GM23338 (cell line): Measurements from ENCODE around the gene AOPEP. TPM values are rescaled to one million over a fixed set of nuclear protein-coding genes. Genes with fewer than 3 reads are reported as not detected.

Source experiments
- ATAC-seq: fragments of 200-7000 bp; cut with Tn5 transposase; 3 replicates; pipeline ENCODE4 v1.9.1; 2020
- DNase-seq: peaks from one replicate; pipeline ENCODE4 v3.0.0-alpha.2; 2015; ENCODE audit warnings: low spot score
- H2AFZ ChIP-seq: fragments of 200-600 bp; sonication (generic); 2 replicates; pipeline ENCODE4 v1.8.0; 2016; ENCODE audit warnings: antibody characterized with exemption, mild to moderate bottlenecking, moderate library complexity
- H3F3A ChIP-seq: fragments of 200-600 bp; sonication (generic); replicated peaks from 2 replicates; pipeline ENCODE4 v1.8.0; 2017; ENCODE audit warnings: antibody characterized with exemption, mixed run types, low read depth
- H3K27ac ChIP-seq: fragments of 200-600 bp; sonication (generic); 2 replicates; pipeline ENCODE4 v1.6.1; 2016; ENCODE audit warnings: low read depth
- H3K27me3 ChIP-seq: fragments of 200-600 bp; sonication (generic); 2 replicates; pipeline ENCODE4 v1.8.0; 2016; ENCODE audit warnings: mild to moderate bottlenecking, mixed run types, moderate library complexity; ENCODE audit not compliant: insufficient read depth
- H3K36me3 ChIP-seq: fragments of 200-600 bp; sonication (generic); 2 replicates; pipeline ENCODE4 v1.8.0; 2016; ENCODE audit warnings: mild to moderate bottlenecking; ENCODE audit not compliant: insufficient read depth
- H3K4me1 ChIP-seq: fragments of 200-600 bp; sonication (generic); 2 replicates; pipeline ENCODE4 v1.8.0; 2016; ENCODE audit warnings: mild to moderate bottlenecking, moderate library complexity; ENCODE audit not compliant: insufficient read depth
- H3K4me2 ChIP-seq: fragments of 200-600 bp; sonication (generic); 2 replicates; pipeline ENCODE4 v1.7.1; 2017; ENCODE audit warnings: mixed run types
- H3K4me3 ChIP-seq: fragments of 200-600 bp; sonication (generic); 2 replicates; pipeline ENCODE4 v1.6.1; 2016; ENCODE audit warnings: mixed run types
- H3K79me2 ChIP-seq: fragments of 200-600 bp; sonication (generic); replicated peaks from 2 replicates; pipeline ENCODE4 v1.8.0; 2017; ENCODE audit warnings: mild to moderate bottlenecking; ENCODE audit not compliant: insufficient read depth
- H3K9me2 ChIP-seq: fragments of 200-600 bp; sonication (generic); 2 replicates; pipeline ENCODE4 v1.8.0; 2017; ENCODE audit not compliant: insufficient read depth
- H4K20me1 ChIP-seq: fragments of 200-600 bp; sonication (generic); replicated peaks from 2 replicates; pipeline ENCODE4 v1.8.0; 2017; ENCODE audit warnings: mild to moderate bottlenecking; ENCODE audit not compliant: insufficient read depth
- H3K27ac Mint-ChIP-seq: 2 replicates; pipeline ENCODE4 v1.8.0; 2020; ENCODE audit warnings: inconsistent platforms, mild to moderate bottlenecking, moderate library complexity, mixed read lengths
- H3K27me3 Mint-ChIP-seq: 3 replicates; pipeline ENCODE4 v1.8.0; 2022; ENCODE audit warnings: low read depth, mild to moderate bottlenecking, moderate library complexity, mixed read lengths, inconsistent platforms; ENCODE audit not compliant: insufficient read depth, poor library complexity
- H3K36me3 Mint-ChIP-seq: 3 replicates; pipeline ENCODE4 v1.8.0; 2021; ENCODE audit warnings: low read depth, mild to moderate bottlenecking, inconsistent platforms, moderate library complexity, mixed read lengths
- H3K4me1 Mint-ChIP-seq: 3 replicates; pipeline ENCODE4 v1.8.0; 2020; ENCODE audit warnings: mild to moderate bottlenecking, inconsistent platforms, mixed read lengths
- H3K4me3 Mint-ChIP-seq: 3 replicates; pipeline ENCODE4 v1.8.0; 2021; ENCODE audit warnings: moderate library complexity, mild to moderate bottlenecking, inconsistent platforms, mixed read lengths
- H3K9me3 Mint-ChIP-seq: 3 replicates; pipeline ENCODE4 v1.8.0; 2020; ENCODE audit warnings: moderate library complexity, mild to moderate bottlenecking, inconsistent platforms, mixed read lengths
- EZH2 ChIP-seq: fragments of 200-600 bp; sonication (generic); IDR thresholded peaks from one replicate; pipeline ENCODE4 v1.8.0; 2017; ENCODE audit warnings: antibody characterized with exemption, mild to moderate bottlenecking, low read depth; ENCODE audit not compliant: unreplicated experiment
- JUNB ChIP-seq: IDR thresholded peaks from one replicate; pipeline ENCODE4 v1.6.1; 2016; ENCODE audit warnings: antibody characterized with exemption; ENCODE audit not compliant: unreplicated experiment
- NANOG ChIP-seq: IDR thresholded peaks from 2 replicates; pipeline ENCODE4 v1.6.1; 2016; ENCODE audit warnings: antibody characterized with exemption, borderline replicate concordance
- POLR2AphosphoS5 ChIP-seq: IDR thresholded peaks from 2 replicates; pipeline ENCODE4 v1.6.1; 2016; ENCODE audit warnings: antibody characterized with exemption, low read depth
- ZNF331 ChIP-seq: fragments of 250-450 bp; sonication (Bioruptor Pico); IDR thresholded peaks from 2 replicates; pipeline ENCODE4 v1.5.0; 2020; ENCODE audit warnings: low read depth, mild to moderate bottlenecking, moderate library complexity
- polyA plus RNA-seq: library from polyadenylated mRNA; unstranded; fragments of >200 nt; fragmentation: Nextera tagmentation; extraction: Ambion mirVana; gene quantifications from 2 replicates; pipeline ENCODE4 v1.2.1, GENCODE V29; 2016
- total RNA-seq: library from RNA; depleted of rRNA; stranded (reverse); fragments of >200 nt; shearing (Covaris generic); gene quantifications from 2 replicates; pipeline ENCODE4 v1.2.3, GENCODE V29; 2014
- TF ChIP-seq, protein P1 (sequence below): IDR thresholded peaks from one replicate; pipeline ENCODE4 v1.6.1; 2018; ENCODE audit warnings: antibody characterized with exemption; ENCODE audit not compliant: unreplicated experiment
- TF ChIP-seq, protein P2 (sequence below), 2 experiments: fragments of 200-600 bp in 1 of 2; sonication (generic) in 1 of 2; conservative IDR thresholded peaks; 2 replicates each; pipeline versions ENCODE4 v1.5.1 to v1.6.1; 2016 to 2017; ENCODE audit warnings: antibody characterized with exemption in 2 of 2, low read depth in 2 of 2, mild to moderate bottlenecking in 2 of 2, moderate library complexity in 1 of 2
- TF ChIP-seq, protein P3 (sequence below): IDR thresholded peaks from 2 replicates; pipeline ENCODE4 v1.6.1; 2016; ENCODE audit warnings: antibody characterized with exemption
- TF ChIP-seq, protein P4 (sequence below): fragments of 250-450 bp; sonication (Bioruptor Pico); IDR thresholded peaks from 2 replicates; pipeline ENCODE4 v1.5.0; 2020; ENCODE audit warnings: mild to moderate bottlenecking, moderate library complexity

The AOPEP gene
- total and polyA plus RNA-seq, 2 experiments from 2014 or later: 7.0 to 16.5 TPM

DNA sequence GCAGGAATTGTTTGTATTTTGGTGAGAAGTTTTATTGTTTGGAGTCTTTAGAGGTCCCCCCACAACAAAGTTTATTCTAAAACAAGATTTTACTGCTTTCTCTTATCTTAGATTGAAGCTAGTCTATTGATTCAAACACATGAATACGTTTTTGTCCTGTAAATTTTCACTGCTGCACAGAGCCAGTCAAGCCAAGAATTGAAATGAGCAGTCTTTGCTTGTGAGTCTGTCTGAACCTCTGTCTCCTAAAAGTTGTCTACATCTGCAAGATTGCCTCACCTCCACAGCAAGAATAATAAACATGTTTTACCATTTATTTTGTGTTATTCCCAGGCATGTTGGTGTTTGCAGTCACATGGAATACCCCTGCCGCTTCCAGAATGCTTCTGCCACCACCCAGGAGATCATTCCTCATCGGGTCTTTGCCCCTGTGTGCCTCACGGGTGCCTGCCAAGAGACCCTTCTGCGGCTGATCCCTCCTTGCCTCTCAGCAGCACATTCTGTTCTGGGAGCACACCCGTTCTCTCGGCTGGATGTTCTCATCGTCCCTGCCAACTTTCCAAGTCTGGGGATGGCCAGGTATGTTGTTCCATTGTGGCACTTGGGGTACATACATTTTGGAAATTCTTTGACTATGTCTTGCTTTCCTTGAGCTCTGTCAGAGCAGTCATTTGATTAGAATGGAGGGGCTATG is 74.1 kb downstream of the AOPEP start:
- Mint-ChIP-seq H3K4me3 (no peak overlapping the region), H3K36me3 (no peaks in the 10 kb centered on the region), H3K9me3 (no peaks in the 10 kb centered on the region), H3K27me3 (peaks cover 4% of the 10 kb centered on the region), H3K27ac (no peak overlapping the region), H3K4me1 (peaks cover 3% of the 10 kb centered on the region; the same call in 2 of the 3 replicates)
- H3K27ac ChIP-seq: no peak overlapping the region
- H3K4me1 ChIP-seq: no peaks in the 10 kb centered on the region
- TF ChIP-seq, protein P1, sequence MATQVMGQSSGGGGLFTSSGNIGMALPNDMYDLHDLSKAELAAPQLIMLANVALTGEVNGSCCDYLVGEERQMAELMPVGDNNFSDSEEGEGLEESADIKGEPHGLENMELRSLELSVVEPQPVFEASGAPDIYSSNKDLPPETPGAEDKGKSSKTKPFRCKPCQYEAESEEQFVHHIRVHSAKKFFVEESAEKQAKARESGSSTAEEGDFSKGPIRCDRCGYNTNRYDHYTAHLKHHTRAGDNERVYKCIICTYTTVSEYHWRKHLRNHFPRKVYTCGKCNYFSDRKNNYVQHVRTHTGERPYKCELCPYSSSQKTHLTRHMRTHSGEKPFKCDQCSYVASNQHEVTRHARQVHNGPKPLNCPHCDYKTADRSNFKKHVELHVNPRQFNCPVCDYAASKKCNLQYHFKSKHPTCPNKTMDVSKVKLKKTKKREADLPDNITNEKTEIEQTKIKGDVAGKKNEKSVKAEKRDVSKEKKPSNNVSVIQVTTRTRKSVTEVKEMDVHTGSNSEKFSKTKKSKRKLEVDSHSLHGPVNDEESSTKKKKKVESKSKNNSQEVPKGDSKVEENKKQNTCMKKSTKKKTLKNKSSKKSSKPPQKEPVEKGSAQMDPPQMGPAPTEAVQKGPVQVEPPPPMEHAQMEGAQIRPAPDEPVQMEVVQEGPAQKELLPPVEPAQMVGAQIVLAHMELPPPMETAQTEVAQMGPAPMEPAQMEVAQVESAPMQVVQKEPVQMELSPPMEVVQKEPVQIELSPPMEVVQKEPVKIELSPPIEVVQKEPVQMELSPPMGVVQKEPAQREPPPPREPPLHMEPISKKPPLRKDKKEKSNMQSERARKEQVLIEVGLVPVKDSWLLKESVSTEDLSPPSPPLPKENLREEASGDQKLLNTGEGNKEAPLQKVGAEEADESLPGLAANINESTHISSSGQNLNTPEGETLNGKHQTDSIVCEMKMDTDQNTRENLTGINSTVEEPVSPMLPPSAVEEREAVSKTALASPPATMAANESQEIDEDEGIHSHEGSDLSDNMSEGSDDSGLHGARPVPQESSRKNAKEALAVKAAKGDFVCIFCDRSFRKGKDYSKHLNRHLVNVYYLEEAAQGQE: no peak
- TF ChIP-seq POLR2AphosphoS5: no peak
- TF ChIP-seq, protein P2, sequence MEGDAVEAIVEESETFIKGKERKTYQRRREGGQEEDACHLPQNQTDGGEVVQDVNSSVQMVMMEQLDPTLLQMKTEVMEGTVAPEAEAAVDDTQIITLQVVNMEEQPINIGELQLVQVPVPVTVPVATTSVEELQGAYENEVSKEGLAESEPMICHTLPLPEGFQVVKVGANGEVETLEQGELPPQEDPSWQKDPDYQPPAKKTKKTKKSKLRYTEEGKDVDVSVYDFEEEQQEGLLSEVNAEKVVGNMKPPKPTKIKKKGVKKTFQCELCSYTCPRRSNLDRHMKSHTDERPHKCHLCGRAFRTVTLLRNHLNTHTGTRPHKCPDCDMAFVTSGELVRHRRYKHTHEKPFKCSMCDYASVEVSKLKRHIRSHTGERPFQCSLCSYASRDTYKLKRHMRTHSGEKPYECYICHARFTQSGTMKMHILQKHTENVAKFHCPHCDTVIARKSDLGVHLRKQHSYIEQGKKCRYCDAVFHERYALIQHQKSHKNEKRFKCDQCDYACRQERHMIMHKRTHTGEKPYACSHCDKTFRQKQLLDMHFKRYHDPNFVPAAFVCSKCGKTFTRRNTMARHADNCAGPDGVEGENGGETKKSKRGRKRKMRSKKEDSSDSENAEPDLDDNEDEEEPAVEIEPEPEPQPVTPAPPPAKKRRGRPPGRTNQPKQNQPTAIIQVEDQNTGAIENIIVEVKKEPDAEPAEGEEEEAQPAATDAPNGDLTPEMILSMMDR (conservative IDR thresholded peaks at IDR 0.05; ENCODE audit: low read depth in 2 of 2): no peak
- TF ChIP-seq JUNB: no peak
- no peak for TF ChIP-seq EZH2
- TF ChIP-seq, protein P3, sequence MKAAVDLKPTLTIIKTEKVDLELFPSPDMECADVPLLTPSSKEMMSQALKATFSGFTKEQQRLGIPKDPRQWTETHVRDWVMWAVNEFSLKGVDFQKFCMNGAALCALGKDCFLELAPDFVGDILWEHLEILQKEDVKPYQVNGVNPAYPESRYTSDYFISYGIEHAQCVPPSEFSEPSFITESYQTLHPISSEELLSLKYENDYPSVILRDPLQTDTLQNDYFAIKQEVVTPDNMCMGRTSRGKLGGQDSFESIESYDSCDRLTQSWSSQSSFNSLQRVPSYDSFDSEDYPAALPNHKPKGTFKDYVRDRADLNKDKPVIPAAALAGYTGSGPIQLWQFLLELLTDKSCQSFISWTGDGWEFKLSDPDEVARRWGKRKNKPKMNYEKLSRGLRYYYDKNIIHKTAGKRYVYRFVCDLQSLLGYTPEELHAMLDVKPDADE: no peak
- TF ChIP-seq ZNF331 (CRISPR knock-in tag): no peak
- no peak for TF ChIP-seq NANOG
- TF ChIP-seq, protein P4, sequence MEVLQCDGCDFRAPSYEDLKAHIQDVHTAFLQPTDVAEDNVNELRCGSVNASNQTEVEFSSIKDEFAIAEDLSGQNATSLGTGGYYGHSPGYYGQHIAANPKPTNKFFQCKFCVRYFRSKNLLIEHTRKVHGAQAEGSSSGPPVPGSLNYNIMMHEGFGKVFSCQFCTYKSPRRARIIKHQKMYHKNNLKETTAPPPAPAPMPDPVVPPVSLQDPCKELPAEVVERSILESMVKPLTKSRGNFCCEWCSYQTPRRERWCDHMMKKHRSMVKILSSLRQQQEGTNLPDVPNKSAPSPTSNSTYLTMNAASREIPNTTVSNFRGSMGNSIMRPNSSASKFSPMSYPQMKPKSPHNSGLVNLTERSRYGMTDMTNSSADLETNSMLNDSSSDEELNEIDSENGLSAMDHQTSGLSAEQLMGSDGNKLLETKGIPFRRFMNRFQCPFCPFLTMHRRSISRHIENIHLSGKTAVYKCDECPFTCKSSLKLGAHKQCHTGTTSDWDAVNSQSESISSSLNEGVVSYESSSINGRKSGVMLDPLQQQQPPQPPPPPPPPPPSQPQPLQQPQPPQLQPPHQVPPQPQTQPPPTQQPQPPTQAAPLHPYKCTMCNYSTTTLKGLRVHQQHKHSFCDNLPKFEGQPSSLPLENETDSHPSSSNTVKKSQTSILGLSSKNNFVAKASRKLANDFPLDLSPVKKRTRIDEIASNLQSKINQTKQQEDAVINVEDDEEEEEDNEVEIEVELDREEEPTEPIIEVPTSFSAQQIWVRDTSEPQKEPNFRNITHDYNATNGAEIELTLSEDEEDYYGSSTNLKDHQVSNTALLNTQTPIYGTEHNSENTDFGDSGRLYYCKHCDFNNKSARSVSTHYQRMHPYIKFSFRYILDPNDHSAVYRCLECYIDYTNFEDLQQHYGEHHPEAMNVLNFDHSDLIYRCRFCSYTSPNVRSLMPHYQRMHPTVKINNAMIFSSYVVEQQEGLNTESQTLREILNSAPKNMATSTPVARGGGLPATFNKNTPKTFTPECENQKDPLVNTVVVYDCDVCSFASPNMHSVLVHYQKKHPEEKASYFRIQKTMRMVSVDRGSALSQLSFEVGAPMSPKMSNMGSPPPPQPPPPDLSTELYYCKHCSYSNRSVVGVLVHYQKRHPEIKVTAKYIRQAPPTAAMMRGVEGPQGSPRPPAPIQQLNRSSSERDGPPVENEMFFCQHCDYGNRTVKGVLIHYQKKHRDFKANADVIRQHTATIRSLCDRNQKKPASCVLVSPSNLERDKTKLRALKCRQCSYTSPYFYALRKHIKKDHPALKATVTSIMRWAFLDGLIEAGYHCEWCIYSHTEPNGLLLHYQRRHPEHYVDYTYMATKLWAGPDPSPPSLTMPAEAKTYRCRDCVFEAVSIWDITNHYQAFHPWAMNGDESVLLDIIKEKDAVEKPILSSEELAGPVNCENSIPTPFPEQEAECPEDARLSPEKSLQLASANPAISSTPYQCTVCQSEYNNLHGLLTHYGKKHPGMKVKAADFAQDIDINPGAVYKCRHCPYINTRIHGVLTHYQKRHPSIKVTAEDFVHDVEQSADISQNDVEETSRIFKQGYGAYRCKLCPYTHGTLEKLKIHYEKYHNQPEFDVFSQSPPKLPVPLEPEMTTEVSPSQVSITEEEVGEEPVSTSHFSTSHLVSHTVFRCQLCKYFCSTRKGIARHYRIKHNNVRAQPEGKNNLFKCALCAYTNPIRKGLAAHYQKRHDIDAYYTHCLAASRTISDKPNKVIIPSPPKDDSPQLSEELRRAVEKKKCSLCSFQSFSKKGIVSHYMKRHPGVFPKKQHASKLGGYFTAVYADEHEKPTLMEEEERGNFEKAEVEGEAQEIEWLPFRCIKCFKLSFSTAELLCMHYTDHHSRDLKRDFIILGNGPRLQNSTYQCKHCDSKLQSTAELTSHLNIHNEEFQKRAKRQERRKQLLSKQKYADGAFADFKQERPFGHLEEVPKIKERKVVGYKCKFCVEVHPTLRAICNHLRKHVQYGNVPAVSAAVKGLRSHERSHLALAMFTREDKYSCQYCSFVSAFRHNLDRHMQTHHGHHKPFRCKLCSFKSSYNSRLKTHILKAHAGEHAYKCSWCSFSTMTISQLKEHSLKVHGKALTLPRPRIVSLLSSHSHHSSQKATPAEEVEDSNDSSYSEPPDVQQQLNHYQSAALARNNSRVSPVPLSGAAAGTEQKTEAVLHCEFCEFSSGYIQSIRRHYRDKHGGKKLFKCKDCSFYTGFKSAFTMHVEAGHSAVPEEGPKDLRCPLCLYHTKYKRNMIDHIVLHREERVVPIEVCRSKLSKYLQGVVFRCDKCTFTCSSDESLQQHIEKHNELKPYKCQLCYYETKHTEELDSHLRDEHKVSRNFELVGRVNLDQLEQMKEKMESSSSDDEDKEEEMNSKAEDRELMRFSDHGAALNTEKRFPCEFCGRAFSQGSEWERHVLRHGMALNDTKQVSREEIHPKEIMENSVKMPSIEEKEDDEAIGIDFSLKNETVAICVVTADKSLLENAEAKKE: no peak
- no peak overlapping the region for H2AFZ ChIP-seq
- no peaks in the 10 kb centered on the region for H3F3A ChIP-seq
- no peaks in the 10 kb centered on the region for H3K36me3 ChIP-seq
- H3K79me2 ChIP-seq: no peaks in the 10 kb centered on the region; the same call in 1 of the 2 replicates
- no peaks in the 10 kb centered on the region for H4K20me1 ChIP-seq
- ATAC-seq: no peak
- no peak overlapping the region for H3K4me2 ChIP-seq
- no peak for DNase-seq
- no peak overlapping the region for H3K4me3 ChIP-seq
- H3K9me2 ChIP-seq: no peaks in the 10 kb centered on the region
- no peaks in the 10 kb centered on the region for H3K27me3 ChIP-seq
